Esophagus muscularis mucosa (tissue), 4 donors: Measurements from ENCODE around the gene CUTC. TPM values are rescaled to one million over a fixed set of nuclear protein-coding genes. Genes with fewer than 3 reads are reported as not detected.

Experiments used
- DNase-seq: peaks from one replicate; pipeline ENCODE4 v3.0.0-alpha.2; 2017; ENCODE audit errors: extremely low spot score
- H3K27ac ChIP-seq, 4 donors: fragments of 200-600 bp; sonication (generic); replicated peaks in 1 of 4; 1 replicate in 3 of 4; 2 replicates in 1 of 4; pipeline ENCODE4 v1.5.1; 2016 to 2019; ENCODE audit warnings: mild to moderate bottlenecking in 1 of 4
- H3K27me3 ChIP-seq, 4 donors: fragments of 200-600 bp; sonication (generic); one replicate each; pipeline versions ENCODE4 v1.5.1 to v1.6.0; 2016 to 2019
- H3K36me3 ChIP-seq, 4 donors: fragments of 200-600 bp; sonication (generic); one replicate each; pipeline ENCODE4 v1.5.1; 2016 to 2019
- H3K4me1 ChIP-seq, 4 donors: fragments of 200-600 bp; sonication (generic); one replicate each; pipeline ENCODE4 v1.5.1; 2016 to 2019
- H3K4me3 ChIP-seq, 4 donors: fragments of 200-600 bp; sonication (generic); 1 replicate in 2 of 4; 2 replicates in 2 of 4; pipeline ENCODE4 v1.5.1; 2016 to 2019; ENCODE audit warnings: mild to moderate bottlenecking in 4 of 4, moderate library complexity in 1 of 4
- H3K9me3 ChIP-seq, 4 donors: fragments of 200-600 bp; sonication (generic); 1 replicate in 3 of 4; 2 replicates in 1 of 4; pipeline ENCODE4 v1.5.1; 2016 to 2019
- EP300 ChIP-seq: sonication (generic); formaldehyde crosslinking; IDR thresholded peaks from one replicate; pipeline ENCODE4 v1.6.1; 2017; ENCODE audit warnings: antibody characterized with exemption
- POLR2A ChIP-seq: fragments of 450-650 bp; IDR thresholded peaks from one replicate; pipeline ENCODE4 v1.6.1; 2017; ENCODE audit warnings: antibody characterized with exemption, moderate library complexity, mild to moderate bottlenecking, low read depth
- POLR2AphosphoS5 ChIP-seq, 2 donors: sonication (generic); formaldehyde crosslinking; IDR thresholded peaks; one replicate each; pipeline ENCODE4 v1.6.1; 2017; ENCODE audit warnings: antibody characterized with exemption in 2 of 2
- WGBS: methylation state at CpG from one replicate; pipeline ENCODE4 v1.1.5; 2018; 5-methylcytosine and 5-hydroxymethylcytosine counted together
- intact Hi-C: fragments of 100-400 bp; cut with DNase I; formaldehyde crosslinking; loops from one replicate; pipeline ENCODE4 v1.15.1; 2023
- total RNA-seq, 4 donors: library from RNA; depleted of rRNA; stranded (reverse); fragments of >200 nt; gene quantifications; one replicate each; pipeline versions ENCODE4 v1.1.0 to v1.2.1, GENCODE V29; 2016
- TF ChIP-seq, protein P1 (sequence below), 3 experiments: fragments of 200-600 bp in 2 of 3; fragments of 450-650 bp in 1 of 3; sonication (generic) in 2 of 3; IDR thresholded peaks; one replicate each; pipeline ENCODE4 v1.5.1; 2017 to 2019; ENCODE audit warnings: antibody characterized with exemption in 3 of 3, mild to moderate bottlenecking in 2 of 3, moderate library complexity in 1 of 3

The CUTC gene
- total RNA-seq, 4 donors from 2014 or later, result 17.6 to 28.7 (median 24.1) TPM

DNA sequence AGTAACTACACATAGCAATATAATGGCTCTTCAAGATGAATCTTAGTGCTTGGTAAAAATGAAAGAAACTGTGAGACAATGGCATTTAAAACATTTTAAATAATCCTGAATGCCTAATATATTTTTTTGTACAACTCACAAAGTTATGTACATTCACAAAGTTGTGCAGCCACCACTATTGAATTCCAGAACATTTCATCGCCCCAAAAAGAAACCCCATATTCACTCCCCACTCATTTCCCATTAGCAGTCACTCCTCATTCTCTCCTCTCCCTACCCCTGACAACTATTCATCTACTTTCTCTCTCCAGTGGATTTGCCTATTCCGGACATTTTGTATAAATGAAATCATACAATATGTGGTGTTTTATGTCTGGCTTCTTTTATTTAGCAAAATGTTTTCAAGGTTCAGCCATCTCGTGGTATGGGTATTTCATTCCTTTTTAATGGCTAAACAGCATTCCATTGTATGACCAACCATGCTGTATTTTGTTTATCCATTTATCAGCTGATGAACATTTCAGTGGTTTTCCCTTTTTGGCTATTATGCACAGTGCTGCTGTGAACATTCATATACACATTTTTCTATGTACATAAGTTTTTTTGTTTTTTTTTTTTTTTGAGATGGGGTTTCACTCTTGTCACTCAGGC lies 38.0 kb upstream of the CUTC start:
- TF ChIP-seq POLR2A, result no peak
- TF ChIP-seq POLR2AphosphoS5 (IDR thresholded peaks at IDR 0.05), result no peak
- no peak for TF ChIP-seq EP300
- 92% methylated on average over 3 of the region's 3 CpGs for WGBS
- H3K4me1 ChIP-seq, result no peaks in the 10 kb centered on the region
- intact Hi-C loops, result no loop called here
- no peak overlapping the region for H3K4me3 ChIP-seq
- peaks cover 10 to 83% (median 47%) of the 10 kb centered on the region in 4 donors for H3K36me3 ChIP-seq
- no peaks in the 10 kb centered on the region for H3K27me3 ChIP-seq
- no peak overlapping the region for H3K27ac ChIP-seq
- no peaks in the 10 kb centered on the region for H3K9me3 ChIP-seq
- DNase-seq, result no peak

DNA sequence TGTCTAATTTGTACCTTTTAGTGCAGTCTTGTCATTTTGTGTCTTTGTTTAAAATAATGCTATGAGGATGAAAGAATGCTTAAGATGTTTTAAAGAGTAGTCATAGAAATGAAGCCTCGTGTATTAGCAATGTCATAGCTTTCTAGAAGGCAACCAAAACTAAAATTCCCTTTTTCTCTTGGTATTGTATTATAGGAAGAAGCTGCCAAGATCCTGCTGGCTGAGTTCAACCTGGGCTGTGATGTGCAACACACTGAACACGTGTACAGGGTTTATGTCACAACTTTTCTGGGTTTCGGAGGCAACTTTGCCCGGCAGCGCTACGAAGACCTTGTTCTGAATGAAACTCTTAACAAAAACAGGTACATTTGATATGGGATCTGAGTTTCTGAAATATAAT lies 36.3 kb upstream of the CUTC start:
- intact Hi-C loops, result no loop called here
- Histone ChIP-seq H3K4me3 (no peak overlapping the region), H3K9me3 (no peaks in the 10 kb centered on the region), H3K4me1 (no peaks in the 10 kb centered on the region), H3K36me3 (peaks cover 10 to 90% (median 57%) of the 10 kb centered on the region in 4 donors), H3K27me3 (no peaks in the 10 kb centered on the region), H3K27ac (no peak overlapping the region)
- WGBS, result 86% methylated on average over 6 of the region's 6 CpGs
- TF ChIP-seq POLR2A, result no peak
- TF ChIP-seq, protein P1, sequence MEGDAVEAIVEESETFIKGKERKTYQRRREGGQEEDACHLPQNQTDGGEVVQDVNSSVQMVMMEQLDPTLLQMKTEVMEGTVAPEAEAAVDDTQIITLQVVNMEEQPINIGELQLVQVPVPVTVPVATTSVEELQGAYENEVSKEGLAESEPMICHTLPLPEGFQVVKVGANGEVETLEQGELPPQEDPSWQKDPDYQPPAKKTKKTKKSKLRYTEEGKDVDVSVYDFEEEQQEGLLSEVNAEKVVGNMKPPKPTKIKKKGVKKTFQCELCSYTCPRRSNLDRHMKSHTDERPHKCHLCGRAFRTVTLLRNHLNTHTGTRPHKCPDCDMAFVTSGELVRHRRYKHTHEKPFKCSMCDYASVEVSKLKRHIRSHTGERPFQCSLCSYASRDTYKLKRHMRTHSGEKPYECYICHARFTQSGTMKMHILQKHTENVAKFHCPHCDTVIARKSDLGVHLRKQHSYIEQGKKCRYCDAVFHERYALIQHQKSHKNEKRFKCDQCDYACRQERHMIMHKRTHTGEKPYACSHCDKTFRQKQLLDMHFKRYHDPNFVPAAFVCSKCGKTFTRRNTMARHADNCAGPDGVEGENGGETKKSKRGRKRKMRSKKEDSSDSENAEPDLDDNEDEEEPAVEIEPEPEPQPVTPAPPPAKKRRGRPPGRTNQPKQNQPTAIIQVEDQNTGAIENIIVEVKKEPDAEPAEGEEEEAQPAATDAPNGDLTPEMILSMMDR (IDR thresholded peaks at IDR 0.05), result no peak
- TF ChIP-seq EP300, result no peak
- TF ChIP-seq POLR2AphosphoS5 (IDR thresholded peaks at IDR 0.05), result no peak
- no peak for DNase-seq

DNA sequence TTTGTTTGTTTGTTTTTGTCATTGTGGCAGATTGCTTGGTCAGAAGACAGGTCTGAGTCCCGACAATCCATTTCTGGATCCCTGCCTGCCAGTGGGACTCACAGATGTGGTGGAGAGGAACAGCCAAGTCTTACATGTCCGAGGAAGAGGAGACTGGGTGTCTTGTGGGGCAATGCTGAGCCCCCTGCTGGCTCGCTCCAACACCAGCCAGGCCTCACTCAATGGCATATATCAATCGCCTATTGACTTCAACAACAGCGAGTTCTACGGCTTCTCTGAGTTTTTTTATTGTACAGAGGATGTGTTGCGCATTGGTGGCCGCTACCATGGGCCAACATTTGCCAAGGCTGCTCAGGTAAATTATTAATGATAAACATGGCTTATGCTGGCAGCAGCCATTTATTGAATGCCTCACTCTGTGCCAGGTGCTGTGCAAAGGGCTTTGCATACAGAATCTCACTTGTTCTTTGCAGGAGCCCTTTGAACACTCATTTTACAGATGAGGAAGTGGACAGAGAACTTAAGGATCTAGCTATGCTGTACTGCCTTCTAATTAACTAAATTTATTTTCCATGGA lies 33.4 kb upstream of the CUTC start:
- WGBS, result 90% methylated on average over 8 of the region's 8 CpGs
- Histone ChIP-seq H3K27ac (no peak overlapping the region), H3K36me3 (peaks cover 3 to 86% (median 61%) of the 10 kb centered on the region in 4 donors), H3K4me1 (no peaks in the 10 kb centered on the region), H3K4me3 (no peak overlapping the region), H3K9me3 (no peaks in the 10 kb centered on the region), H3K27me3 (no peaks in the 10 kb centered on the region)
- DNase-seq, result no peak
- no peak for TF ChIP-seq EP300
- TF ChIP-seq POLR2A, result no peak
- TF ChIP-seq, protein P1 (IDR thresholded peaks at IDR 0.05), result no peak
- TF ChIP-seq POLR2AphosphoS5 (IDR thresholded peaks at IDR 0.05), result no peak
- intact Hi-C loops, result no loop called here

DNA sequence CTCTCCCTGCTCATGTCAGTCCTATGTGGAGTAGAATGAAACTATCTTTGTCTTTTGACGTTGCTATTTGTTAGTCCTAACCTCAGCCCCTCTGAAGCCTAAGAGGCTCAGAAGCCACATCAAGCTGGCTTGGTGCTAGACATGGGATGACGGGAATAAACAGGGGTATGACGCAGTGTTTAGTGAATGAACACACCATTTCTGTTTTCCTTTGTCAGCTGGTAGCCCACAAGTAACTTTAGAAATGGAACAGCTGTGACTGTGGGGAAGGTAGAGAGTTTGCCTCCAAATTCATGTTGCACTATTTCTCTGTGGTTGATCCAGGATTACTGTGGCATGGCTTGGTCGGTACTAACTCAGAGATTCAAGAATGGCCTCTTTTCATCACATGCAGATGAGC lies 31.4 kb upstream of the CUTC start:
- H3K4me1 ChIP-seq, result no peaks in the 10 kb centered on the region
- TF ChIP-seq POLR2AphosphoS5 (IDR thresholded peaks at IDR 0.05) (no peak), EP300 (no peak), POLR2A (no peak)
- TF ChIP-seq, protein P1 (IDR thresholded peaks at IDR 0.05), result no peak
- no peak overlapping the region for H3K27ac ChIP-seq
- intact Hi-C loops, result no loop called here
- 80% methylated on average over 4 of the region's 4 CpGs for WGBS
- H3K36me3 ChIP-seq, result peaks cover 3 to 95% (median 70%) of the 10 kb centered on the region in 4 donors
- DNase-seq, result no peak
- H3K27me3 ChIP-seq, result no peaks in the 10 kb centered on the region
- H3K9me3 ChIP-seq, result no peaks in the 10 kb centered on the region
- no peak overlapping the region for H3K4me3 ChIP-seq

DNA sequence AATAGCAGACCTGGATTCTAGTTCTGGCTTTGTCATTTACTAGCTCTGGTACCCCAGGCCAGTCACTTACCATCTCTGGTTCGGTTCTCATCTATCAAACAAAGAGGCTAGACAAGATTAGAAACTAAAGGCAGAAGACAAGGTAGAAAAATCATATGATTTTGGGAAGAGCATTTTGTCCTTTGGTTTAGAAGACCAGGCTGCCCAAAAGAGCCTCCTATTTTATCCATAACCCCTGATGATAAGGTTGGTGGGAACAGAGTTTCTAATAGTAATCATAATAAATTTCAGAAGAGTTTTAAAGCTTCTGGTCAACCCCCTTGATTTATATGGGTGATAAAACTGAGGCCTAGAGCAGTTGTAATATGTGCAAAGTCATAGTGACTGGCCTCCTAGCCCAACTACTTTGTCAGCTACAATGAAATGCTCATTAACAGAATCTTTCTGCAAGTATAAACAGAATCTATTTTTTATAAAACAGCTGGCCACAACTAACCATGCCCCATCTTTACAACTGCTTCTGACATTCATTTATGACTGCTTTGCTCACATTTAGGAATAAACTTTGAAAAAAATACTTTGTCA lies 23.5 kb upstream of the CUTC start:
- Histone ChIP-seq H3K4me3 (no peak overlapping the region), H3K36me3 (peaks cover 0 to 57% (median 37%) of the 10 kb centered on the region in 4 donors), H3K27ac (peak overlapping the region; percentile 52 to 75 (median 74)), H3K9me3 (no peaks in the 10 kb centered on the region), H3K27me3 (no peaks in the 10 kb centered on the region), H3K4me1 (peaks cover 0 to 31% (median 24%) of the 10 kb centered on the region in 4 donors)
- no peak for TF ChIP-seq EP300
- TF ChIP-seq POLR2AphosphoS5 (IDR thresholded peaks at IDR 0.05), result no peak
- TF ChIP-seq, protein P1 (IDR thresholded peaks at IDR 0.05), result no peak
- no peak for TF ChIP-seq POLR2A
- no peak for DNase-seq
- WGBS, result 91% methylated on average over 1 of the region's 1 CpG
- intact Hi-C loops, result loop anchor here (5.0 kb wide), 1 partner anchor 86 kb away; the partner anchor contains the start of gene SLC25A28
